Posterior cingulate gyrus (tissue), 11 donors: ENCODE data around the gene EPS8L1.
A peak's percentile ranks its signal among the peaks of the same experiment; 100 is the strongest.
"Not testable (repeated sequence)": the region's sequence is repeated elsewhere in the genome, so short reads cannot be mapped to it uniquely, and the experiment has no call there.

ENCODE experiments used
- DNase-seq, 10 donors: peaks; one replicate each; pipeline versions ENCODE4 v3.0.0 to v3.0.0-alpha.2; 2020 to 2021; ENCODE audit warnings: mixed read lengths in 3 of 10
- intact Hi-C: fragments of 100-400 bp; cut with DNase I; formaldehyde crosslinking; loops from one replicate; pipeline ENCODE4 v1.15.1; 2023

EPS8L1 gene

GRCh38 chr19:55047951-55048350, 27.7 kb upstream of the EPS8L1 start:
- intact Hi-C loops, result no loop called here
- DNase-seq, result peak in 1 of 10 donors; percentile 45

- peak in 2 of 10 donors; percentile 59 to 66 for DNase-seq
- intact Hi-C loops, result no loop called here
These were observed 27.2 kb upstream of the EPS8L1 start for GRCh38 chr19:55048446-55048845.

- peak in 2 of 10 donors; percentile 56 to 85 for DNase-seq
- intact Hi-C loops, result no loop called here
These were observed 24.7 kb upstream of the EPS8L1 start for GRCh38 chr19:55050749-55051532.

GRCh38 chr19:55053735-55054134, 21.9 kb upstream of the EPS8L1 start:
- peak in 1 of 10 donors; percentile 24 for DNase-seq
- intact Hi-C loops, result no loop called here

- DNase-seq, result no peak
- intact Hi-C loops, result no loop called here
These were observed 18.8 kb upstream of the EPS8L1 start for GRCh38 chr19:55056827-55057226.

- intact Hi-C loops, result no loop called here
- peak in 2 of 10 donors; percentile 30 to 60 for DNase-seq
These were observed 16.7 kb upstream of the EPS8L1 start for GRCh38 chr19:55058781-55059610.

GRCh38 chr19:55060287-55060686, 15.4 kb upstream of the EPS8L1 start:
- peak in 1 of 10 donors; percentile 2 for DNase-seq
- intact Hi-C loops, result not testable (repeated sequence)

- intact Hi-C loops, result no loop called here
- peak; percentile 84 to 99 (median 92) for DNase-seq
These were observed 12.8 kb upstream of the EPS8L1 start, which contains the start of gene RDH13 for GRCh38 chr19:55062735-55063491. Gene RDH13 (minus strand): TSS chr19:55063148. CDS start chr19:55063032, 116 bp downstream.

GRCh38 chr19:55063492-55063843, 12.2 kb upstream of the EPS8L1 start:
- intact Hi-C loops, result no loop called here
- DNase-seq, result peak in 1 of 10 donors; percentile 65

GRCh38 chr19:55065516-55065915, 10.2 kb upstream of the EPS8L1 start:
- intact Hi-C loops, DNase-seq: not testable (repeated sequence)

GRCh38 chr19:55066107-55066709, 9.5 kb upstream of the EPS8L1 start:
- intact Hi-C loops, result no loop called here
- DNase-seq, result peak in 2 of 10 donors; percentile 7 to 12

GRCh38 chr19:55067869-55068268, 7.8 kb upstream of the EPS8L1 start:
- DNase-seq, result no peak
- intact Hi-C loops, result no loop called here

- DNase-seq, result peak in 1 of 10 donors; percentile 74
- intact Hi-C loops, result no loop called here
These were observed 6.5 kb upstream of the EPS8L1 start for GRCh38 chr19:55068950-55069864.

- intact Hi-C loops, result no loop called here
- DNase-seq, result no peak
These were observed 5.8 kb upstream of the EPS8L1 start for GRCh38 chr19:55069865-55070197.

- intact Hi-C loops, result no loop called here
- DNase-seq, result peak in 1 of 10 donors; percentile 17
These were observed 5.1 kb upstream of the EPS8L1 start for GRCh38 chr19:55070466-55071128.

- peak in 1 of 10 donors; percentile 57 for DNase-seq
- intact Hi-C loops, result no loop called here
These were observed 4.6 kb upstream of the EPS8L1 start for GRCh38 chr19:55071129-55071502.

GRCh38 chr19:55071913-55072312, 3.8 kb upstream of the EPS8L1 start:
- intact Hi-C loops, result no loop called here
- DNase-seq, result peak in 1 of 10 donors; percentile 26

GRCh38 chr19:55076321-55076720, 652 bp downstream of the EPS8L1 start:
- peak in 2 of 10 donors; percentile 38 to 77 for DNase-seq
- intact Hi-C loops, result no loop called here

- intact Hi-C loops, result no loop called here
- DNase-seq, result peak in 2 of 10 donors; percentile 4 to 28
These were observed 1.4 kb downstream of the EPS8L1 start for GRCh38 chr19:55077106-55077505.
